BJ (cell line): ENCODE measurements around the gene LCP1. TPM values are rescaled to one million over a fixed set of nuclear protein-coding genes. Genes with fewer than 3 reads are reported as not detected.

Experiments
- CTCF ChIA-PET: fragments of 350-600 bp; formaldehyde crosslinking; extraction: SDS; loops from one replicate; lab custom pipeline; 2021; ENCODE audit warnings: antibody characterized with exemption, inconsistent platforms; lab: Yijun Ruan, JAX
- POLR2A ChIA-PET: fragments of 300-600 bp; sonication (Branson Sonifier 250); formaldehyde crosslinking; extraction: SDS; loops from one replicate; lab custom pipeline; 2021; ENCODE audit warnings: antibody characterized with exemption; lab: Charles Lee
- DNase-seq: peaks from one replicate; pipeline ENCODE4 v3.0.0-alpha.2; 2011; ENCODE audit warnings: low read depth
- H3K27me3 ChIP-seq: 2 replicates; pipeline ENCODE4 v1.6.0; 2011; ENCODE audit warnings: low read length; ENCODE audit not compliant: control insufficient read depth, insufficient read depth
- H3K36me3 ChIP-seq: 2 replicates; pipeline ENCODE4 v1.5.1; 2011; ENCODE audit warnings: low read length; ENCODE audit not compliant: control insufficient read depth, insufficient read depth
- H3K4me3 ChIP-seq: 2 replicates; pipeline ENCODE4 v1.5.1; 2011; ENCODE audit warnings: low read depth, mild to moderate bottlenecking, control low read depth, low read length
- CTCF ChIP-seq: IDR thresholded peaks from 2 replicates; pipeline ENCODE4 v1.5.1; 2011; ENCODE audit warnings: low read depth, mild to moderate bottlenecking, control low read depth, inconsistent platforms, low read length, moderate library complexity; ENCODE audit not compliant: insufficient read depth
- polyA plus RNA-seq: library from polyadenylated mRNA; depleted of rRNA; stranded (reverse); fragments of >200 nt; gene quantifications from 2 replicates; pipeline ENCODE4 v1.2.3, GENCODE V29; 2011

LCP1 gene
- polyA plus RNA-seq, 1 experiment: 0.06 TPM

GRCh38 chr13:46086421-46086922 is 95.5 kb downstream of the LCP1 start:
- no peak for DNase-seq
- no peak for TF ChIP-seq CTCF
- POLR2A ChIA-PET: no interaction called here
- Histone ChIP-seq H3K36me3 (no peaks in the 10 kb centered on the region), H3K4me3 (no peak overlapping the region), H3K27me3 (no peaks in the 10 kb centered on the region)
- CTCF ChIA-PET: no interaction called here

GRCh38 chr13:46085737-46086136 is 96.2 kb downstream of the LCP1 start:
- ChIA-PET CTCF (no interaction called here), POLR2A (no interaction called here)
- TF ChIP-seq CTCF: no peak
- Histone ChIP-seq H3K36me3 (no peaks in the 10 kb centered on the region), H3K4me3 (no peak overlapping the region), H3K27me3 (no peaks in the 10 kb centered on the region)
- no peak for DNase-seq

GRCh38 chr13:46082324-46082723 is 99.7 kb downstream of the LCP1 start:
- H3K27me3 ChIP-seq: no peaks in the 10 kb centered on the region; the same call in 1 of the 2 replicates
- no peak overlapping the region for H3K4me3 ChIP-seq
- no peaks in the 10 kb centered on the region for H3K36me3 ChIP-seq
- no peak for DNase-seq
- ChIA-PET POLR2A (no interaction called here), CTCF (no interaction called here)
- TF ChIP-seq CTCF: no peak

- TF ChIP-seq CTCF: no peak
- ChIA-PET POLR2A (no interaction called here), CTCF (no interaction called here)
- H3K36me3 ChIP-seq: no peaks in the 10 kb centered on the region
- no peak overlapping the region for H3K4me3 ChIP-seq
- H3K27me3 ChIP-seq: no peaks in the 10 kb centered on the region; the same call in 1 of the 2 replicates
- no peak for DNase-seq
Measured at GRCh38 chr13:46079770-46080169, 102.2 kb downstream of the LCP1 start.

- TF ChIP-seq CTCF: no peak
- H3K36me3 ChIP-seq: no peaks in the 10 kb centered on the region
- ChIA-PET CTCF (no interaction called here), POLR2A (no interaction called here)
- no peak overlapping the region for H3K4me3 ChIP-seq
- no peaks in the 10 kb centered on the region; the same call in 1 of the 2 replicates for H3K27me3 ChIP-seq
- DNase-seq: no peak
Measured at GRCh38 chr13:46077265-46077664, 104.7 kb downstream of the LCP1 start.
